H9 (cell line): ENCODE results near the gene UCKL1. TPM values are rescaled to one million over a fixed set of nuclear protein-coding genes. Genes with fewer than 3 reads are reported as not detected.

ENCODE experiments used
- DNase-seq: peaks from one replicate; pipeline ENCODE4 v3.0.0-alpha.2; 2017
- H2AFZ ChIP-seq: one replicate; pipeline ENCODE4 v1.6.1; 2013; ENCODE audit warnings: mild to moderate bottlenecking, low read length, control low read depth, moderate library complexity
- H2AK5ac ChIP-seq: 2 replicates; pipeline ENCODE4 v1.6.1; 2013; ENCODE audit warnings: low read length, control low read depth, mixed read lengths; ENCODE audit not compliant: insufficient read length
- H2BK120ac ChIP-seq: one replicate; pipeline ENCODE4 v1.6.1; 2013; ENCODE audit warnings: low read depth, mild to moderate bottlenecking, low read length, control low read depth, inconsistent platforms; ENCODE audit not compliant: poor library complexity, severe bottlenecking
- H2BK12ac ChIP-seq: 2 replicates; pipeline ENCODE4 v1.6.1; 2013; ENCODE audit warnings: low read length, control low read depth, mixed read lengths, low read depth; ENCODE audit not compliant: insufficient read length
- H2BK15ac ChIP-seq: 2 replicates; pipeline ENCODE4 v1.6.1; 2013; ENCODE audit warnings: low read depth, low read length, control low read depth
- H2BK20ac ChIP-seq: one replicate; pipeline ENCODE4 v1.6.1; 2013; ENCODE audit warnings: low read depth, mild to moderate bottlenecking, low read length, control low read depth, inconsistent platforms; ENCODE audit not compliant: poor library complexity, severe bottlenecking
- H2BK5ac ChIP-seq: 2 replicates; pipeline ENCODE4 v1.6.1; 2013; ENCODE audit warnings: low read length, control low read depth, mixed read lengths; ENCODE audit not compliant: insufficient read length
- H3K14ac ChIP-seq: 2 replicates; pipeline ENCODE4 v1.6.1; 2013; ENCODE audit warnings: low read length, control low read depth; ENCODE audit not compliant: insufficient read depth
- H3K18ac ChIP-seq: 2 replicates; pipeline ENCODE4 v1.6.1; 2013; ENCODE audit warnings: low read depth, mild to moderate bottlenecking, mixed read lengths, low read length, control low read depth; ENCODE audit not compliant: insufficient read length
- H3K23ac ChIP-seq: 2 replicates; pipeline ENCODE4 v1.6.1; 2013; ENCODE audit warnings: low read length, control low read depth, mixed read lengths, low read depth; ENCODE audit not compliant: insufficient read length
- H3K23me2 ChIP-seq: 2 replicates; pipeline ENCODE4 v1.6.1; 2013; ENCODE audit warnings: low read depth, mild to moderate bottlenecking, mixed read lengths, low read length, control low read depth; ENCODE audit not compliant: insufficient read length, poor library complexity, severe bottlenecking
- H3K27ac ChIP-seq: 2 replicates; pipeline ENCODE4 v1.5.1; 2013; ENCODE audit warnings: low read length, control low read depth, mixed read lengths, low read depth; ENCODE audit not compliant: insufficient read length
- H3K27me3 ChIP-seq: 2 replicates; pipeline ENCODE4 v1.6.1; 2013; ENCODE audit warnings: low read length, control low read depth, inconsistent platforms; ENCODE audit not compliant: insufficient read depth
- H3K4ac ChIP-seq: 2 replicates; pipeline ENCODE4 v1.6.1; 2013; ENCODE audit warnings: low read depth, mild to moderate bottlenecking, control low read depth, inconsistent platforms, low read length, moderate library complexity
- H3K4me1 ChIP-seq: 2 replicates; pipeline ENCODE4 v1.6.1; 2013; ENCODE audit warnings: low read length, control low read depth, inconsistent platforms; ENCODE audit not compliant: insufficient read depth
- H3K4me2 ChIP-seq: 2 replicates; pipeline ENCODE4 v1.6.1; 2013; ENCODE audit warnings: low read length, control low read depth, mixed read lengths; ENCODE audit not compliant: insufficient read length, insufficient read depth
- H3K56ac ChIP-seq: 2 replicates; pipeline ENCODE4 v1.6.1; 2013; ENCODE audit warnings: low read depth, mild to moderate bottlenecking, mixed read lengths, low read length, control low read depth; ENCODE audit not compliant: insufficient read length
- H3K79me1 ChIP-seq: 2 replicates; pipeline ENCODE4 v1.6.1; 2013; ENCODE audit warnings: low read depth, mild to moderate bottlenecking, moderate library complexity, low read length, control low read depth, inconsistent platforms; ENCODE audit not compliant: insufficient read depth, poor library complexity, severe bottlenecking
- H3K79me2 ChIP-seq: 2 replicates; pipeline ENCODE4 v1.6.1; 2013; ENCODE audit warnings: low read length, control low read depth, inconsistent platforms; ENCODE audit not compliant: insufficient read depth
- H3K9ac ChIP-seq: 2 replicates; pipeline ENCODE4 v1.6.1; 2013; ENCODE audit warnings: low read length, control low read depth, mixed read lengths; ENCODE audit not compliant: insufficient read length; ENCODE audit errors: extremely low read depth
- H3K9me3 ChIP-seq: one replicate; pipeline ENCODE4 v1.6.1; 2013; ENCODE audit warnings: low read depth, low read length, inconsistent platforms; ENCODE audit not compliant: control insufficient read depth
- H3T11ph ChIP-seq: one replicate; pipeline ENCODE4 v1.6.1; 2013; ENCODE audit warnings: mild to moderate bottlenecking, low read length, control low read depth, inconsistent platforms
- H4K20me1 ChIP-seq: one replicate; pipeline ENCODE4 v1.6.1; 2013; ENCODE audit not compliant: control insufficient read depth, insufficient read length, insufficient read depth
- H4K5ac ChIP-seq: 2 replicates; pipeline ENCODE4 v1.6.1; 2013; ENCODE audit warnings: low read depth, mild to moderate bottlenecking, mixed read lengths, low read length, control low read depth; ENCODE audit not compliant: insufficient read length
- H4K8ac ChIP-seq: replicated peaks from 2 replicates; pipeline ENCODE4 v1.6.1; 2013; ENCODE audit warnings: low read length, control low read depth, mixed read lengths, low read depth; ENCODE audit not compliant: insufficient read length
- H4K91ac ChIP-seq: 2 replicates; pipeline ENCODE4 v1.6.1; 2013; ENCODE audit warnings: low read depth, mild to moderate bottlenecking, moderate library complexity, mixed read lengths, low read length, control low read depth; ENCODE audit not compliant: insufficient read length
- H3K27ac Mint-ChIP-seq, 3 experiments: 2 replicates in 2 of 3; 3 replicates in 1 of 3; pipeline ENCODE4 v1.8.0; 2020 to 2021; ENCODE audit warnings: mixed read lengths in 3 of 3, mild to moderate bottlenecking in 1 of 3, moderate library complexity in 1 of 3
- H3K27me3 Mint-ChIP-seq: 2 replicates; pipeline ENCODE4 v1.8.0; 2021; ENCODE audit warnings: low read depth, mild to moderate bottlenecking, moderate library complexity, mixed read lengths
- H3K36me3 Mint-ChIP-seq, 3 experiments: 2 replicates in 2 of 3; 3 replicates in 1 of 3; pipeline ENCODE4 v1.8.0; 2020 to 2021; ENCODE audit warnings: low read depth in 3 of 3, mixed read lengths in 3 of 3; ENCODE audit not compliant: insufficient read depth in 1 of 3
- H3K4me1 Mint-ChIP-seq, 2 experiments: 2 replicates each; pipeline ENCODE4 v1.8.0; 2020; ENCODE audit warnings: mixed read lengths in 2 of 2
- H3K4me3 Mint-ChIP-seq, 2 experiments: 2 replicates in 1 of 2; 3 replicates in 1 of 2; pipeline ENCODE4 v1.8.0; 2020 to 2021; ENCODE audit warnings: mild to moderate bottlenecking in 2 of 2, mixed read lengths in 2 of 2, moderate library complexity in 1 of 2
- H3K9me3 Mint-ChIP-seq, 2 experiments: 2 replicates in 1 of 2; 3 replicates in 1 of 2; pipeline ENCODE4 v1.8.0; 2020; ENCODE audit warnings: mild to moderate bottlenecking in 2 of 2, mixed read lengths in 2 of 2, moderate library complexity in 1 of 2
- WGBS: extraction: QIAGEN DNeasy Blood & Tissue Kit; methylation state at CpG from one replicate; pipeline ENCODE4 v1.1.7; 2013; ENCODE audit warnings: missing lambda C conversion rate, low lambda C conversion rate, mixed read lengths; ENCODE audit not compliant: insufficient read length; ENCODE audit errors: extremely low coverage; 5-methylcytosine and 5-hydroxymethylcytosine counted together
- total RNA-seq: library from RNA; stranded (reverse); gene quantifications from 2 replicates; pipeline ENCODE4 v1.2.1, GENCODE V29; 2021
- TF ChIP-seq, protein P1 (sequence below): fragments of 200-600 bp; sonication (generic); conservative IDR thresholded peaks from 3 replicates; pipeline ENCODE4 v1.8.0; 2021; ENCODE audit warnings: antibody characterized with exemption, mild to moderate bottlenecking

Gene UCKL1
- total RNA-seq, 1 experiment from 2014 or later = 40.9 TPM

- Histone ChIP-seq H2BK5ac (no peak overlapping the region), H2BK20ac (no peak overlapping the region), H3K23me2 (peaks cover 7% of the 10 kb centered on the region), H3K9ac (no peak overlapping the region), H3K79me2 (peaks cover 3% of the 10 kb centered on the region; the same call in 1 of the 2 replicates), H3K27me3 (no peaks in the 10 kb centered on the region), H3T11ph (no peak overlapping the region), H3K56ac (no peak overlapping the region), H3K79me1 (no peaks in the 10 kb centered on the region), H3K4me1 (no peaks in the 10 kb centered on the region), H3K4me2 (no peak overlapping the region), H2AFZ (no peak overlapping the region), H2BK120ac (no peak overlapping the region), H4K5ac (no peak overlapping the region), H2AK5ac (no peak overlapping the region), H3K18ac (no peak overlapping the region), H4K91ac (no peak overlapping the region), H3K14ac (no peak overlapping the region), H3K23ac (no peak overlapping the region), H4K20me1 (peaks cover 3% of the 10 kb centered on the region), H4K8ac (no peak overlapping the region), H3K4ac (no peak overlapping the region), H3K9me3 (no peaks in the 10 kb centered on the region), H2BK15ac (no peak overlapping the region), H2BK12ac (no peak overlapping the region), H3K27ac (no peak overlapping the region)
- H3K4me1 Mint-ChIP-seq = peaks cover 10 to 23% of the 10 kb centered on the region in 2 experiments
- H3K36me3 Mint-ChIP-seq = peaks cover 5 to 29% (median 22%) of the 10 kb centered on the region in 3 experiments
- TF ChIP-seq, protein P1, sequence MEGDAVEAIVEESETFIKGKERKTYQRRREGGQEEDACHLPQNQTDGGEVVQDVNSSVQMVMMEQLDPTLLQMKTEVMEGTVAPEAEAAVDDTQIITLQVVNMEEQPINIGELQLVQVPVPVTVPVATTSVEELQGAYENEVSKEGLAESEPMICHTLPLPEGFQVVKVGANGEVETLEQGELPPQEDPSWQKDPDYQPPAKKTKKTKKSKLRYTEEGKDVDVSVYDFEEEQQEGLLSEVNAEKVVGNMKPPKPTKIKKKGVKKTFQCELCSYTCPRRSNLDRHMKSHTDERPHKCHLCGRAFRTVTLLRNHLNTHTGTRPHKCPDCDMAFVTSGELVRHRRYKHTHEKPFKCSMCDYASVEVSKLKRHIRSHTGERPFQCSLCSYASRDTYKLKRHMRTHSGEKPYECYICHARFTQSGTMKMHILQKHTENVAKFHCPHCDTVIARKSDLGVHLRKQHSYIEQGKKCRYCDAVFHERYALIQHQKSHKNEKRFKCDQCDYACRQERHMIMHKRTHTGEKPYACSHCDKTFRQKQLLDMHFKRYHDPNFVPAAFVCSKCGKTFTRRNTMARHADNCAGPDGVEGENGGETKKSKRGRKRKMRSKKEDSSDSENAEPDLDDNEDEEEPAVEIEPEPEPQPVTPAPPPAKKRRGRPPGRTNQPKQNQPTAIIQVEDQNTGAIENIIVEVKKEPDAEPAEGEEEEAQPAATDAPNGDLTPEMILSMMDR = no peak
- WGBS = no CpG with 5 or more reads among the region's 35 CpGs
- DNase-seq = no peak
- no peaks in the 10 kb centered on the region for H3K27me3 Mint-ChIP-seq
- no peak overlapping the region for H3K4me3 Mint-ChIP-seq
- H3K9me3 Mint-ChIP-seq = peaks cover 4 to 7% of the 10 kb centered on the region in 2 experiments; a peak in 3 of 5 replicates
- H3K27ac Mint-ChIP-seq = no peak overlapping the region
These were observed 11.9 kb downstream of the UCKL1 start for GRCh38 chr20:63944078-63944941.
